HepG2 (cell line): ENCODE results near the gene FAM47A.

Experiments
- CREB1 ChIP-seq, 2 experiments: fragments of 450-650 bp in 1 of 2; IDR thresholded peaks; 2 replicates each; pipeline ENCODE4 v1.6.1; 2016 to 2017; ENCODE audit warnings: control low read depth in 1 of 2, mild to moderate bottlenecking in 1 of 2, missing compliant biosample characterization in 1 of 2, missing genetic modification characterization in 1 of 2
- HDAC2 ChIP-seq: sonication (generic); formaldehyde crosslinking; IDR thresholded peaks from 2 replicates; pipeline ENCODE4 v1.4.0; 2020; ENCODE audit warnings: missing genetic modification reagents
- HNF4G ChIP-seq, 2 experiments: sonication (generic) in 1 of 2; formaldehyde crosslinking in 1 of 2; IDR thresholded peaks; 2 replicates each; pipeline versions ENCODE4 v1.4.0 to v1.6.1; 2011 to 2020; ENCODE audit warnings: borderline replicate concordance in 2 of 2, low read depth in 2 of 2, mild to moderate bottlenecking in 2 of 2, low read length in 1 of 2, missing genetic modification reagents in 1 of 2, moderate library complexity in 1 of 2
- KAT7 ChIP-seq: IDR thresholded peaks from 2 replicates; pipeline ENCODE4 v1.6.1; 2018; ENCODE audit warnings: borderline replicate concordance, missing compliant biosample characterization
- MYC ChIP-seq: sonication (generic); formaldehyde crosslinking; IDR thresholded peaks from 2 replicates; pipeline ENCODE4 v1.9.0; 2021; ENCODE audit warnings: missing genetic modification reagents, borderline replicate concordance
- POLR2A ChIP-seq, 2 experiments: IDR thresholded peaks; 2 replicates each; pipeline ENCODE4 v1.6.1; 2011; ENCODE audit warnings: low read depth in 2 of 2, low read length in 2 of 2, mild to moderate bottlenecking in 1 of 2, moderate library complexity in 1 of 2; ENCODE audit not compliant: insufficient read depth in 1 of 2
- TAF1 ChIP-seq: sonication (generic); formaldehyde crosslinking; IDR thresholded peaks from 2 replicates; pipeline ENCODE4 v1.4.0; 2020; ENCODE audit warnings: missing genetic modification reagents
- ZNF772 ChIP-seq: sonication (generic); formaldehyde crosslinking; IDR thresholded peaks from 2 replicates; pipeline ENCODE4 v1.5.0; 2020; ENCODE audit warnings: mild to moderate bottlenecking, missing genetic modification reagents
- TF ChIP-seq, protein P1 (sequence below): sonication (generic); formaldehyde crosslinking; IDR thresholded peaks from 2 replicates; pipeline ENCODE4 v1.5.0; 2020; ENCODE audit warnings: mild to moderate bottlenecking, missing genetic modification reagents, moderate library complexity
- TF ChIP-seq, protein P2 (sequence below): sonication (generic); formaldehyde crosslinking; IDR thresholded peaks from 2 replicates; pipeline ENCODE4 v1.9.0; 2021; ENCODE audit warnings: missing genetic modification reagents, borderline replicate concordance
- TF ChIP-seq, protein P3 (sequence below): sonication (generic); formaldehyde crosslinking; IDR thresholded peaks from 2 replicates; pipeline ENCODE4 v1.4.0; 2020; ENCODE audit warnings: missing genetic modification reagents
- TF ChIP-seq, protein P4 (sequence below): fragments of 450-650 bp; IDR thresholded peaks from 2 replicates; pipeline ENCODE4 v1.6.1; 2016

DNA sequence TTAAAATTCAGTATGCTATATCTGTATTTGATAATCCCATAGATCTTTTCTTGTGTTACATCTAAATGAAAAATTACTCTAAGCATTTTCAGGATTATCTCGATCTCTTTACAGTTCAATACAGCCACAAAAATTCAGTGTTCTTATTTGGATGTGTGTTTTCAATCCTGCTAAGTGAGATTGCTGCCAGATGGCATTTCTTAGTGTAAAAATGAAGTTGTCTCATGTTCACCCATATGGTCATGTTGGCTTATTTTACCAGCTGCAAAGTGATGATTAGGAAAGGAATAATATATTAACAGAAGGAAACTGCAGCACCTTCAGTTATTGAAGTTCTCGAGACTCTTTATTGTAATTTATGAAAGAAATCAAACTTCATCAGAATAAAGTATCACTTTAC is 12.1 kb upstream of the FAM47A start:
- TF ChIP-seq CREB1 (IDR thresholded peaks at IDR 0.05) (no peak), CREB1 (CRISPR knock-in tag; IDR thresholded peaks at IDR 0.05) (no peak), POLR2A (IDR thresholded peaks at IDR 0.05; ENCODE audit: insufficient read depth in 1 of 2, low read depth in 2 of 2, low read length in 2 of 2) (no peak), ZNF772 (CRISPR knock-in tag) (no peak), KAT7 (CRISPR knock-in tag) (no peak), HDAC2 (no peak), TAF1 (CRISPR knock-in tag) (no peak), HNF4G (IDR thresholded peaks at IDR 0.05; ENCODE audit: borderline replicate concordance, low read depth, low read length) (no peak), HNF4G (CRISPR knock-in tag; IDR thresholded peaks at IDR 0.05; ENCODE audit: borderline replicate concordance, low read depth) (no peak), MYC (CRISPR knock-in tag) (no peak)
- TF ChIP-seq, protein P1, sequence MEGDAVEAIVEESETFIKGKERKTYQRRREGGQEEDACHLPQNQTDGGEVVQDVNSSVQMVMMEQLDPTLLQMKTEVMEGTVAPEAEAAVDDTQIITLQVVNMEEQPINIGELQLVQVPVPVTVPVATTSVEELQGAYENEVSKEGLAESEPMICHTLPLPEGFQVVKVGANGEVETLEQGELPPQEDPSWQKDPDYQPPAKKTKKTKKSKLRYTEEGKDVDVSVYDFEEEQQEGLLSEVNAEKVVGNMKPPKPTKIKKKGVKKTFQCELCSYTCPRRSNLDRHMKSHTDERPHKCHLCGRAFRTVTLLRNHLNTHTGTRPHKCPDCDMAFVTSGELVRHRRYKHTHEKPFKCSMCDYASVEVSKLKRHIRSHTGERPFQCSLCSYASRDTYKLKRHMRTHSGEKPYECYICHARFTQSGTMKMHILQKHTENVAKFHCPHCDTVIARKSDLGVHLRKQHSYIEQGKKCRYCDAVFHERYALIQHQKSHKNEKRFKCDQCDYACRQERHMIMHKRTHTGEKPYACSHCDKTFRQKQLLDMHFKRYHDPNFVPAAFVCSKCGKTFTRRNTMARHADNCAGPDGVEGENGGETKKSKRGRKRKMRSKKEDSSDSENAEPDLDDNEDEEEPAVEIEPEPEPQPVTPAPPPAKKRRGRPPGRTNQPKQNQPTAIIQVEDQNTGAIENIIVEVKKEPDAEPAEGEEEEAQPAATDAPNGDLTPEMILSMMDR (CRISPR knock-in tag) = no peak
- TF ChIP-seq, protein P2, sequence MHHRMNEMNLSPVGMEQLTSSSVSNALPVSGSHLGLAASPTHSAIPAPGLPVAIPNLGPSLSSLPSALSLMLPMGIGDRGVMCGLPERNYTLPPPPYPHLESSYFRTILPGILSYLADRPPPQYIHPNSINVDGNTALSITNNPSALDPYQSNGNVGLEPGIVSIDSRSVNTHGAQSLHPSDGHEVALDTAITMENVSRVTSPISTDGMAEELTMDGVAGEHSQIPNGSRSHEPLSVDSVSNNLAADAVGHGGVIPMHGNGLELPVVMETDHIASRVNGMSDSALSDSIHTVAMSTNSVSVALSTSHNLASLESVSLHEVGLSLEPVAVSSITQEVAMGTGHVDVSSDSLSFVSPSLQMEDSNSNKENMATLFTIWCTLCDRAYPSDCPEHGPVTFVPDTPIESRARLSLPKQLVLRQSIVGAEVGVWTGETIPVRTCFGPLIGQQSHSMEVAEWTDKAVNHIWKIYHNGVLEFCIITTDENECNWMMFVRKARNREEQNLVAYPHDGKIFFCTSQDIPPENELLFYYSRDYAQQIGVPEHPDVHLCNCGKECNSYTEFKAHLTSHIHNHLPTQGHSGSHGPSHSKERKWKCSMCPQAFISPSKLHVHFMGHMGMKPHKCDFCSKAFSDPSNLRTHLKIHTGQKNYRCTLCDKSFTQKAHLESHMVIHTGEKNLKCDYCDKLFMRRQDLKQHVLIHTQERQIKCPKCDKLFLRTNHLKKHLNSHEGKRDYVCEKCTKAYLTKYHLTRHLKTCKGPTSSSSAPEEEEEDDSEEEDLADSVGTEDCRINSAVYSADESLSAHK (CRISPR knock-in tag) = no peak
- TF ChIP-seq, protein P3, sequence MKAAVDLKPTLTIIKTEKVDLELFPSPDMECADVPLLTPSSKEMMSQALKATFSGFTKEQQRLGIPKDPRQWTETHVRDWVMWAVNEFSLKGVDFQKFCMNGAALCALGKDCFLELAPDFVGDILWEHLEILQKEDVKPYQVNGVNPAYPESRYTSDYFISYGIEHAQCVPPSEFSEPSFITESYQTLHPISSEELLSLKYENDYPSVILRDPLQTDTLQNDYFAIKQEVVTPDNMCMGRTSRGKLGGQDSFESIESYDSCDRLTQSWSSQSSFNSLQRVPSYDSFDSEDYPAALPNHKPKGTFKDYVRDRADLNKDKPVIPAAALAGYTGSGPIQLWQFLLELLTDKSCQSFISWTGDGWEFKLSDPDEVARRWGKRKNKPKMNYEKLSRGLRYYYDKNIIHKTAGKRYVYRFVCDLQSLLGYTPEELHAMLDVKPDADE (CRISPR knock-in tag) = no peak
- TF ChIP-seq, protein P4, sequence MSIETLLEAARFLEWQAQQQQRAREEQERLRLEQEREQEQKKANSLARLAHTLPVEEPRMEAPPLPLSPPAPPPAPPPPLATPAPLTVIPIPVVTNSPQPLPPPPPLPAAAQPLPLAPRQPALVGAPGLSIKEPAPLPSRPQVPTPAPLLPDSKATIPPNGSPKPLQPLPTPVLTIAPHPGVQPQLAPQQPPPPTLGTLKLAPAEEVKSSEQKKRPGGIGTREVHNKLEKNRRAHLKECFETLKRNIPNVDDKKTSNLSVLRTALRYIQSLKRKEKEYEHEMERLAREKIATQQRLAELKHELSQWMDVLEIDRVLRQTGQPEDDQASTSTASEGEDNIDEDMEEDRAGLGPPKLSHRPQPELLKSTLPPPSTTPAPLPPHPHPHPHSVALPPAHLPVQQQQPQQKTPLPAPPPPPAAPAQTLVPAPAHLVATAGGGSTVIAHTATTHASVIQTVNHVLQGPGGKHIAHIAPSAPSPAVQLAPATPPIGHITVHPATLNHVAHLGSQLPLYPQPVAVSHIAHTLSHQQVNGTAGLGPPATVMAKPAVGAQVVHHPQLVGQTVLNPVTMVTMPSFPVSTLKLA = no peak
